Skin epidermis (tissue), 12 donors: ENCODE measurements around the gene MMD2.

ENCODE experiments used
- H3K27ac ChIP-seq, 21 experiments: fragments of 200-600 bp; sonication (generic) in 11 of 21; one replicate each; pipeline ENCODE4 v1.5.0; 2020; ENCODE audit warnings: mild to moderate bottlenecking in 3 of 21, inconsistent platforms in 2 of 21, moderate library complexity in 2 of 21
- H3K4me3 ChIP-seq, 7 experiments: fragments of 200-600 bp; sonication (generic) in 2 of 7; one replicate each; pipeline ENCODE4 v1.5.0; 2020; ENCODE audit warnings: inconsistent platforms in 2 of 7, mild to moderate bottlenecking in 2 of 7, moderate library complexity in 1 of 7

MMD2 gene

GRCh38 chr7:4959893-4960292, 906 bp upstream of the MMD2 start:
- H3K4me3 ChIP-seq: no peak overlapping the region
- H3K27ac ChIP-seq: no peak overlapping the region

GRCh38 chr7:4959306-4959705, 319 bp upstream of the MMD2 start:
- Histone ChIP-seq H3K27ac (no peak overlapping the region), H3K4me3 (peak overlapping the region in 4 of 7 experiments; percentile 4 to 18 (median 7))

- Histone ChIP-seq H3K27ac (no peak overlapping the region), H3K4me3 (no peak overlapping the region)
Observed at GRCh38 chr7:4957847-4958476, 1.0 kb downstream of the MMD2 start.

GRCh38 chr7:4951903-4952636, 6.9 kb downstream of the MMD2 start:
- Histone ChIP-seq H3K4me3 (no peak overlapping the region), H3K27ac (no peak overlapping the region)

- Histone ChIP-seq H3K27ac (no peak overlapping the region), H3K4me3 (no peak overlapping the region)
Observed at GRCh38 chr7:4951304-4951703, 7.7 kb downstream of the MMD2 start.

- no peak overlapping the region for H3K27ac ChIP-seq
- no peak overlapping the region for H3K4me3 ChIP-seq
Observed at GRCh38 chr7:4948402-4948801, 10.6 kb downstream of the MMD2 start.

- H3K4me3 ChIP-seq: no peak overlapping the region
- no peak overlapping the region for H3K27ac ChIP-seq
Observed at GRCh38 chr7:4945949-4946348, 13.0 kb downstream of the MMD2 start.

GRCh38 chr7:4944939-4945338, 14.0 kb downstream of the MMD2 start:
- no peak overlapping the region for H3K27ac ChIP-seq
- no peak overlapping the region for H3K4me3 ChIP-seq

- Histone ChIP-seq H3K4me3 (no peak overlapping the region), H3K27ac (no peak overlapping the region)
Observed at GRCh38 chr7:4943297-4943696, 15.7 kb downstream of the MMD2 start.

- Histone ChIP-seq H3K27ac (no peak overlapping the region), H3K4me3 (no peak overlapping the region)
Observed at GRCh38 chr7:4939971-4940728, 18.8 kb downstream of the MMD2 start.

GRCh38 chr7:4937411-4937810, 21.6 kb downstream of the MMD2 start:
- no peak overlapping the region for H3K27ac ChIP-seq
- no peak overlapping the region for H3K4me3 ChIP-seq

- H3K27ac ChIP-seq: no peak overlapping the region
Observed at GRCh38 chr7:4934419-4935025, 24.5 kb downstream of the MMD2 start.

GRCh38 chr7:4931943-4932342, 27.0 kb downstream of the MMD2 start:
- H3K27ac ChIP-seq: no peak overlapping the region
- H3K4me3 ChIP-seq: no peak overlapping the region

More at GRCh38 chr7:4934419-4935025, 24.5 kb downstream of the MMD2 start:
- no peak overlapping the region for H3K4me3 ChIP-seq

- H3K27ac ChIP-seq: no peak overlapping the region
- no peak overlapping the region for H3K4me3 ChIP-seq
Observed at GRCh38 chr7:4929005-4929404, 30.0 kb downstream of the MMD2 start.

GRCh38 chr7:4928445-4928844, 30.5 kb downstream of the MMD2 start:
- no peak overlapping the region for H3K27ac ChIP-seq
- H3K4me3 ChIP-seq: no peak overlapping the region

GRCh38 chr7:4919969-4920766, 38.8 kb downstream of the MMD2 start:
- no peak overlapping the region for H3K4me3 ChIP-seq
- H3K27ac ChIP-seq: no peak overlapping the region

- Histone ChIP-seq H3K27ac (no peak overlapping the region), H3K4me3 (no peak overlapping the region)
Observed at GRCh38 chr7:4916113-4916512, 42.9 kb downstream of the MMD2 start.

GRCh38 chr7:4911111-4911828, 47.7 kb downstream of the MMD2 start:
- Histone ChIP-seq H3K4me3 (no peak overlapping the region), H3K27ac (no peak overlapping the region)

- no peak overlapping the region for H3K4me3 ChIP-seq
- H3K27ac ChIP-seq: no peak overlapping the region
Observed at GRCh38 chr7:4906682-4907081, 52.3 kb downstream of the MMD2 start.
